GM12864 (cell line): ENCODE results near the gene FNDC5.

Experiments
- DNase-seq: peaks from one replicate; pipeline ENCODE4 v3.0.0-alpha.2; 2011; ENCODE audit warnings: low read depth
- H3K4me3 ChIP-seq: 2 replicates; pipeline ENCODE4 v1.5.1; 2011; ENCODE audit warnings: mild to moderate bottlenecking, low read depth, low read length, control low read depth
- CTCF ChIP-seq: IDR thresholded peaks from 2 replicates; pipeline ENCODE4 v1.5.1; 2011; ENCODE audit warnings: low read depth, mild to moderate bottlenecking, moderate library complexity, low read length, control low read depth, inconsistent platforms; ENCODE audit errors: missing control alignments

The FNDC5 gene

GRCh38 chr1:32855861-32856617 lies 14.7 kb downstream of the FNDC5 start:
- TF ChIP-seq CTCF = no peak
- H3K4me3 ChIP-seq = no peak overlapping the region
- no peak for DNase-seq

- no peak overlapping the region for H3K4me3 ChIP-seq
- no peak for TF ChIP-seq CTCF
- no peak for DNase-seq
Observed at GRCh38 chr1:32848354-32849063, 22.2 kb downstream of the FNDC5 start.

DNA sequence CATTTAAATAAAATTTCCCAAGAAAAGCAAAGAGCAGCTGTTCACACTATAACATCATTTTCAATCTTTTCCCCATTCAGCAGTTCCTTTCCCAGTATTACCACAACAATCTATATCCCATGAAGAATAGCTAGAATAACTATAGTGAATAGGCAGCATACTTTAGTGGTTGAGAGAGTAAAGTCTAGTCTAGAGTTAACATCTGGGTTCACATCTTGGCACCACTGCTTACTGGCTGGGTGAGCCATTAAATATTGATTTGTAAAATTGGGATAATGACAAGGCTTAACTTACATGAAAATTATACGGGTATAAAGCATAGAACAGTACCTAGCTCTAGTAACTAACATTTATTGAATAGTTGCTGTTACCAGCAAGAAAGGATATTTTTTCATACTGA lies 38.8 kb downstream of the FNDC5 start:
- TF ChIP-seq CTCF = no peak

GRCh38 chr1:32830092-32830852 lies 40.4 kb downstream of the FNDC5 start:
- H3K4me3 ChIP-seq = no peak overlapping the region
- no peak for TF ChIP-seq CTCF
- DNase-seq = no peak

More for the DNA sequence above, 38.8 kb downstream of the FNDC5 start:
- DNase-seq = no peak
- H3K4me3 ChIP-seq = no peak overlapping the region

DNA sequence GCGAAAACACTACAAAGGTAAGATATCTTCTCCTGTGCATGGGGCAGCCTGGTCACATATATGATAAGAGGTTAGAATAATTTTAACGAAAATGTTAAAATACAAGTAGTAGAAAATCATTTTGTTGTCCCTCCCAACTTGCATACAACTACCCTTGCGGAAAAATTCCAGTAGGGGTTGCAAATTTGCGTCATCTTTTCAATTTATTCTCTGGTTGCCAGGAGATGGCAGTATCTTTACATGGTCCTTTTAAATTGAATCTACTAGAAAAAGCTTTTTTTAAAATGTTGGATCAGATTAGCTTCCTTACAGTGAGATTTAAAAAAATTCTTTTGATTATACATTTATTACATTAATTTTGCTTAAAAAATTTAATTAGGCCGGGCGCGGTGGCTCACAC lies 42.4 kb downstream of the FNDC5 start:
- no peak overlapping the region for H3K4me3 ChIP-seq
- TF ChIP-seq CTCF = no peak
- no peak for DNase-seq

GRCh38 chr1:32825181-32825580 lies 45.5 kb downstream of the FNDC5 start:
- no peak overlapping the region for H3K4me3 ChIP-seq
- no peak for TF ChIP-seq CTCF
- DNase-seq = no peak
